ENCODE data around the gene MFSD12. TPM values are rescaled to one million over a fixed set of nuclear protein-coding genes. Genes with fewer than 3 reads are reported as not detected.

The MFSD12 gene
- total RNA-seq, 1 experiment from 2014 or later, result 131 TPM

GRCh38 chr19:3537438-3538240 lies 19.7 kb downstream of the MFSD12 start:
- peak; percentile 51 for ATAC-seq
- no peaks in the 10 kb centered on the region for H3K27me3 ChIP-seq (ENCODE audit: insufficient read depth, low read length)

GRCh38 chr19:3537101-3537437 lies 20.3 kb downstream of the MFSD12 start:
- H2AFZ ChIP-seq (ENCODE audit: low read depth, low read length, poor library complexity, severe bottlenecking), result no peak overlapping the region
- BruUV-seq (replicated peaks), result no TSS peak
- H3K27ac ChIP-seq (ENCODE audit: low read depth, low read length), result no peak overlapping the region
- intact Hi-C loops (cut with micrococcal nuclease), result no loop called here
- no peak overlapping the region for H3K9ac ChIP-seq (ENCODE audit: low read length)
- ATAC-seq, result peak; percentile 1; the same call in 1 of the 2 replicates
- no peaks in the 10 kb centered on the region for H3K9me3 ChIP-seq (ENCODE audit: control insufficient read depth in 1 of 2, insufficient read depth in 1 of 2, low read depth in 1 of 2, low read length in 2 of 2)
- peaks cover 9 to 19% of the 10 kb centered on the region in 2 experiments; a peak in 3 of 4 replicates for H3K36me3 ChIP-seq (ENCODE audit: control insufficient read depth in 1 of 2, insufficient read depth in 2 of 2, low read length in 2 of 2)
- RAD21 ChIA-PET (ENCODE audit: low non-redundant PET in 1 of 2, low total read pairs in 2 of 2, uncharacterized antibody in 2 of 2, unreplicated experiment in 2 of 2), result no interaction called here
- TF ChIP-seq POLR2AphosphoS5 (IDR thresholded peaks at IDR 0.05; ENCODE audit: low read depth, low read length) (0 out of 2 replicates have a peak, but pooled peaks have one; percentile 2), ZBTB33 (IDR thresholded peaks at IDR 0.05; ENCODE audit: extremely low read depth, insufficient replicate concordance, low read length) (no peak)
- H3K79me2 ChIP-seq (ENCODE audit: insufficient read depth, low read length), result no peaks in the 10 kb centered on the region
- H3K27me3 ChIP-seq (ENCODE audit: insufficient read depth, low read length), result no peaks in the 10 kb centered on the region
- no peaks in the 10 kb centered on the region for H3K9me2 ChIP-seq (ENCODE audit: insufficient read depth)
- DNase-seq (ENCODE audit: low read depth, low spot score), result no peak
- no peak overlapping the region for H3K4me3 ChIP-seq (replicated peaks in 1 of 2; ENCODE audit: low read depth in 1 of 2, low read length in 2 of 2)
- POLR2A ChIA-PET, result interaction anchor here (0.6 to 1.0 kb wide), 2 partner anchors 12 to 37 kb away, joined by 3 to 6 read pairs; no protein-coding TSS in a partner anchor
- no peak overlapping the region for H3K4me2 ChIP-seq (ENCODE audit: low read length)
- H3K4me1 ChIP-seq (ENCODE audit: control insufficient read depth in 1 of 2, insufficient read depth in 2 of 2, low read length in 2 of 2), result peaks cover 3 to 22% of the 10 kb centered on the region in 2 experiments; a peak in 3 of 4 replicates
- H4K20me1 ChIP-seq (ENCODE audit: insufficient read depth), result no peaks in the 10 kb centered on the region
- CTCF ChIA-PET, result no interaction called here

More at GRCh38 chr19:3537438-3538240, 19.7 kb downstream of the MFSD12 start:
- H3K9me3 ChIP-seq (ENCODE audit: control insufficient read depth in 1 of 2, insufficient read depth in 1 of 2, low read depth in 1 of 2, low read length in 2 of 2), result no peaks in the 10 kb centered on the region
- no peak overlapping the region for H2AFZ ChIP-seq (ENCODE audit: low read depth, low read length, poor library complexity, severe bottlenecking)
- H4K20me1 ChIP-seq (ENCODE audit: insufficient read depth), result no peaks in the 10 kb centered on the region
- intact Hi-C loops (cut with micrococcal nuclease), result no loop called here
- peaks cover 6 to 13% of the 10 kb centered on the region in 2 experiments; a peak in 3 of 4 replicates for H3K36me3 ChIP-seq (ENCODE audit: control insufficient read depth in 1 of 2, insufficient read depth in 2 of 2, low read length in 2 of 2)
- RAD21 ChIA-PET (ENCODE audit: low non-redundant PET in 1 of 2, low total read pairs in 2 of 2, uncharacterized antibody in 2 of 2, unreplicated experiment in 2 of 2), result no interaction called here
- TF ChIP-seq POLR2AphosphoS5 (IDR thresholded peaks at IDR 0.05; ENCODE audit: low read depth, low read length) (peak; percentile 27; the same call in 1 of the 2 replicates), POLR2A (IDR thresholded peaks at IDR 0.05; ENCODE audit: borderline replicate concordance, extremely low read depth, insufficient read depth, insufficient read length) (no peak), ZNF274 (IDR thresholded peaks at IDR 0.05; ENCODE audit: low read depth, low read length) (no peak), EGR1 (IDR thresholded peaks at IDR 0.05; ENCODE audit: low read depth) (no peak), SIN3A (IDR thresholded peaks at IDR 0.05; ENCODE audit: low read depth) (no peak)
- H3K4me3 ChIP-seq (replicated peaks in 1 of 2; ENCODE audit: low read depth in 1 of 2, low read length in 2 of 2), result no peak overlapping the region
- no peak overlapping the region for H3K27ac ChIP-seq (ENCODE audit: low read depth, low read length)
- no peaks in the 10 kb centered on the region for H3K79me2 ChIP-seq (ENCODE audit: insufficient read depth, low read length)
- no peak overlapping the region for H3K9ac ChIP-seq (ENCODE audit: low read length)
- no peak for DNase-seq (ENCODE audit: low read depth, low spot score)
- POLR2A ChIA-PET, result interaction anchor here (0.6 to 1.0 kb wide), 2 partner anchors 12 to 36 kb away, joined by 3 to 6 read pairs; no protein-coding TSS in a partner anchor
- H3K4me2 ChIP-seq (ENCODE audit: low read length), result no peak overlapping the region
- CTCF ChIA-PET, result no interaction called here
- H3K4me1 ChIP-seq (ENCODE audit: control insufficient read depth in 1 of 2, insufficient read depth in 2 of 2, low read length in 2 of 2), result peaks cover 3 to 22% of the 10 kb centered on the region in 2 experiments; a peak in 3 of 4 replicates
- H3K9me2 ChIP-seq (ENCODE audit: insufficient read depth), result no peaks in the 10 kb centered on the region
- BruUV-seq (replicated peaks), result no TSS peak
